Lower leg skin (tissue), 3 donors: ENCODE data around the gene SLC25A51.

Experiments used
- CTCF ChIP-seq, 3 donors: fragments of 450-650 bp; IDR thresholded peaks; one replicate each; pipeline ENCODE4 v1.5.1; 2016; ENCODE audit warnings: antibody characterized with exemption in 3 of 3, mild to moderate bottlenecking in 3 of 3, moderate library complexity in 2 of 3
- POLR2A ChIP-seq, 2 donors: fragments of 450-650 bp; IDR thresholded peaks; one replicate each; pipeline ENCODE4 v1.6.1; 2016 to 2017; ENCODE audit warnings: antibody characterized with exemption in 2 of 2, mild to moderate bottlenecking in 1 of 2, moderate library complexity in 1 of 2

GRCh38 chr9:37897665-37898064 is 6.3 kb downstream of the SLC25A51 start:
- TF ChIP-seq CTCF (IDR thresholded peaks at IDR 0.05) (no peak), POLR2A (IDR thresholded peaks at IDR 0.05) (no peak)
